Activated CD8-positive, alpha-beta memory T cell treated with anti-CD3 and anti-CD28 coated beads, Interleukin-2, amount 50 U/mL, for 48 hours (primary cell): ENCODE measurements around the gene COX4I1.

Experiments used
- DNase-seq: peaks from one replicate; pipeline ENCODE4 v3.0.0-alpha.2; 2020

COX4I1 gene

GRCh38 chr16:85768199-85768598 is 31.3 kb upstream of the COX4I1 start:
- DNase-seq = no peak

- DNase-seq = no peak
These were observed 28.8 kb upstream of the COX4I1 start for GRCh38 chr16:85770741-85771140.

GRCh38 chr16:85773044-85773443 is 26.5 kb upstream of the COX4I1 start:
- no peak for DNase-seq

- DNase-seq = no peak
These were observed 25.4 kb upstream of the COX4I1 start for GRCh38 chr16:85774136-85774535.

- DNase-seq = no peak
These were observed 24.7 kb upstream of the COX4I1 start for GRCh38 chr16:85774811-85775210.

- no peak for DNase-seq
These were observed 21.7 kb upstream of the COX4I1 start for GRCh38 chr16:85777583-85778310.

- no peak for DNase-seq
These were observed 20.6 kb upstream of the COX4I1 start for GRCh38 chr16:85778873-85779272.

GRCh38 chr16:85780281-85780680 is 19.2 kb upstream of the COX4I1 start:
- DNase-seq = no peak

- no peak for DNase-seq
These were observed 18.3 kb upstream of the COX4I1 start for GRCh38 chr16:85781156-85781555.

- no peak for DNase-seq
These were observed 17.7 kb upstream of the COX4I1 start for GRCh38 chr16:85781695-85782370.

- DNase-seq = no peak
These were observed 17.0 kb upstream of the COX4I1 start for GRCh38 chr16:85782451-85782850.

GRCh38 chr16:85783441-85783840 is 16.1 kb upstream of the COX4I1 start:
- DNase-seq = no peak

GRCh38 chr16:85784813-85785212 is 14.7 kb upstream of the COX4I1 start:
- no peak for DNase-seq

- DNase-seq = no peak
These were observed 13.6 kb upstream of the COX4I1 start for GRCh38 chr16:85785927-85786326.

GRCh38 chr16:85788819-85789218 is 10.7 kb upstream of the COX4I1 start:
- DNase-seq = no peak

GRCh38 chr16:85789773-85790172 is 9.7 kb upstream of the COX4I1 start:
- DNase-seq = no peak

GRCh38 chr16:85793662-85794298 is 5.7 kb upstream of the COX4I1 start:
- DNase-seq = no peak

- DNase-seq = no peak
These were observed 4.8 kb upstream of the COX4I1 start for GRCh38 chr16:85794696-85795095.

- no peak for DNase-seq
These were observed 3.3 kb upstream of the COX4I1 start for GRCh38 chr16:85796152-85796551.

- DNase-seq = no peak
These were observed 2.9 kb upstream of the COX4I1 start for GRCh38 chr16:85796599-85796998.

GRCh38 chr16:85798283-85798776 is 1.2 kb upstream of the COX4I1 start:
- no peak for DNase-seq

GRCh38 chr16:85798901-85799496 is 496 bp upstream of the COX4I1 start:
- DNase-seq = peak; percentile 71

GRCh38 chr16:85800321-85800669 is 800 bp downstream of the COX4I1 start:
- no peak for DNase-seq

GRCh38 chr16:85803570-85803969 is 4.1 kb downstream of the COX4I1 start:
- DNase-seq = no peak
